Stimulated activated naive CD8-positive, alpha-beta T cell treated with anti-CD3 and anti-CD28 coated beads, Interleukin-15, Interleukin-2, amounts not matched to agents 100 ng/mL and 50 ng/mL, for 24 hours (primary cell): Measurements from ENCODE around the gene SLC9A7.

Experiments used
- H3K27ac Mint-ChIP-seq: one replicate; pipeline ENCODE4 v1.8.0; 2021; ENCODE audit warnings: mild to moderate bottlenecking, mixed read lengths
- H3K27me3 Mint-ChIP-seq: one replicate; pipeline ENCODE4 v1.8.0; 2021; ENCODE audit warnings: mixed read lengths
- H3K36me3 Mint-ChIP-seq: one replicate; pipeline ENCODE4 v1.8.0; 2021; ENCODE audit warnings: low read depth, mixed read lengths
- H3K4me1 Mint-ChIP-seq: one replicate; pipeline ENCODE4 v1.8.0; 2021; ENCODE audit warnings: low read depth, mixed read lengths
- H3K4me3 Mint-ChIP-seq: one replicate; pipeline ENCODE4 v1.8.0; 2021; ENCODE audit warnings: mild to moderate bottlenecking, mixed read lengths
- H3K9me3 Mint-ChIP-seq: one replicate; pipeline ENCODE4 v1.8.0; 2021; ENCODE audit warnings: mixed read lengths

Gene SLC9A7

GRCh38 chrX:46575991-46576392, 182.9 kb downstream of the SLC9A7 start:
- Mint-ChIP-seq H3K9me3 (no peaks in the 10 kb centered on the region), H3K27ac (no peak overlapping the region), H3K36me3 (no peaks in the 10 kb centered on the region), H3K27me3 (peaks cover 3% of the 10 kb centered on the region), H3K4me3 (peak overlapping the region; percentile 69), H3K4me1 (peaks cover 43% of the 10 kb centered on the region)

GRCh38 chrX:46575586-46575985, 183.3 kb downstream of the SLC9A7 start:
- Mint-ChIP-seq H3K27me3 (peaks cover 3% of the 10 kb centered on the region), H3K9me3 (no peaks in the 10 kb centered on the region), H3K4me1 (peaks cover 47% of the 10 kb centered on the region), H3K27ac (no peak overlapping the region), H3K36me3 (no peaks in the 10 kb centered on the region), H3K4me3 (peak overlapping the region; percentile 69)

GRCh38 chrX:46574774-46575381, 184.0 kb downstream of the SLC9A7 start:
- H3K36me3 Mint-ChIP-seq = no peaks in the 10 kb centered on the region
- H3K27me3 Mint-ChIP-seq = peaks cover 3% of the 10 kb centered on the region
- peaks cover 47% of the 10 kb centered on the region for H3K4me1 Mint-ChIP-seq
- H3K9me3 Mint-ChIP-seq = no peaks in the 10 kb centered on the region
- H3K4me3 Mint-ChIP-seq = peak overlapping the region; percentile 74
- no peak overlapping the region for H3K27ac Mint-ChIP-seq

GRCh38 chrX:46573892-46574773, 184.8 kb downstream of the SLC9A7 start:
- H3K36me3 Mint-ChIP-seq = no peaks in the 10 kb centered on the region
- peak overlapping the region; percentile 74 for H3K4me3 Mint-ChIP-seq
- H3K4me1 Mint-ChIP-seq = peaks cover 47% of the 10 kb centered on the region
- no peak overlapping the region for H3K27ac Mint-ChIP-seq
- no peaks in the 10 kb centered on the region for H3K9me3 Mint-ChIP-seq
- H3K27me3 Mint-ChIP-seq = peaks cover 3% of the 10 kb centered on the region

- no peaks in the 10 kb centered on the region for H3K9me3 Mint-ChIP-seq
- H3K27me3 Mint-ChIP-seq = peaks cover 3% of the 10 kb centered on the region
- H3K4me1 Mint-ChIP-seq = peaks cover 47% of the 10 kb centered on the region
- no peaks in the 10 kb centered on the region for H3K36me3 Mint-ChIP-seq
- H3K4me3 Mint-ChIP-seq = peak within 1 kb of the TSS; percentile 74
- H3K27ac Mint-ChIP-seq = peak within 1 kb of the TSS; percentile 85
These were observed 185.5 kb downstream of the SLC9A7 start, which contains the start of gene CHST7 for GRCh38 chrX:46573331-46573891. Gene CHST7, plus strand, starts transcription at chrX:46573765. Its CDS starts 167 bp downstream, at chrX:46573932.

- Mint-ChIP-seq H3K27ac (peak overlapping the region; percentile 85), H3K36me3 (no peaks in the 10 kb centered on the region)
These were observed 186.5 kb downstream of the SLC9A7 start for GRCh38 chrX:46572340-46572936.

GRCh38 chrX:46571423-46572339, 187.2 kb downstream of the SLC9A7 start:
- Mint-ChIP-seq H3K36me3 (no peaks in the 10 kb centered on the region), H3K27ac (peak overlapping the region; percentile 85), H3K9me3 (no peaks in the 10 kb centered on the region), H3K4me1 (peaks cover 35% of the 10 kb centered on the region), H3K27me3 (peaks cover 3% of the 10 kb centered on the region), H3K4me3 (peak overlapping the region; percentile 66)

More at GRCh38 chrX:46572340-46572936, 186.5 kb downstream of the SLC9A7 start:
- Mint-ChIP-seq H3K4me3 (peak overlapping the region; percentile 66), H3K4me1 (peaks cover 42% of the 10 kb centered on the region), H3K27me3 (peaks cover 3% of the 10 kb centered on the region), H3K9me3 (no peaks in the 10 kb centered on the region)

GRCh38 chrX:46569621-46570020, 189.3 kb downstream of the SLC9A7 start:
- H3K4me3 Mint-ChIP-seq = no peak overlapping the region
- no peaks in the 10 kb centered on the region for H3K9me3 Mint-ChIP-seq
- H3K27ac Mint-ChIP-seq = no peak overlapping the region
- H3K36me3 Mint-ChIP-seq = no peaks in the 10 kb centered on the region
- peaks cover 24% of the 10 kb centered on the region for H3K4me1 Mint-ChIP-seq
- H3K27me3 Mint-ChIP-seq = no peaks in the 10 kb centered on the region

GRCh38 chrX:46567388-46567787, 191.5 kb downstream of the SLC9A7 start:
- peaks cover 23% of the 10 kb centered on the region for H3K4me1 Mint-ChIP-seq
- H3K27ac Mint-ChIP-seq = no peak overlapping the region
- peaks cover 4% of the 10 kb centered on the region for H3K36me3 Mint-ChIP-seq
- H3K4me3 Mint-ChIP-seq = no peak overlapping the region
- no peaks in the 10 kb centered on the region for H3K9me3 Mint-ChIP-seq
- H3K27me3 Mint-ChIP-seq = no peaks in the 10 kb centered on the region

- no peak overlapping the region for H3K27ac Mint-ChIP-seq
- H3K4me3 Mint-ChIP-seq = no peak overlapping the region
- peaks cover 4% of the 10 kb centered on the region for H3K36me3 Mint-ChIP-seq
- H3K9me3 Mint-ChIP-seq = no peaks in the 10 kb centered on the region
- H3K27me3 Mint-ChIP-seq = no peaks in the 10 kb centered on the region
- peaks cover 16% of the 10 kb centered on the region for H3K4me1 Mint-ChIP-seq
These were observed 196.9 kb downstream of the SLC9A7 start for GRCh38 chrX:46561824-46562657.

- H3K4me3 Mint-ChIP-seq = no peak overlapping the region
- no peak overlapping the region for H3K27ac Mint-ChIP-seq
- H3K9me3 Mint-ChIP-seq = no peaks in the 10 kb centered on the region
- H3K27me3 Mint-ChIP-seq = no peaks in the 10 kb centered on the region
- H3K4me1 Mint-ChIP-seq = peaks cover 16% of the 10 kb centered on the region
- H3K36me3 Mint-ChIP-seq = peaks cover 4% of the 10 kb centered on the region
These were observed 199.9 kb downstream of the SLC9A7 start for GRCh38 chrX:46559062-46559461.

- no peak overlapping the region for H3K4me3 Mint-ChIP-seq
- H3K27ac Mint-ChIP-seq = no peak overlapping the region
- H3K27me3 Mint-ChIP-seq = no peaks in the 10 kb centered on the region
- peaks cover 5% of the 10 kb centered on the region for H3K36me3 Mint-ChIP-seq
- H3K4me1 Mint-ChIP-seq = no peaks in the 10 kb centered on the region
- H3K9me3 Mint-ChIP-seq = no peaks in the 10 kb centered on the region
These were observed 204.0 kb downstream of the SLC9A7 start for GRCh38 chrX:46554942-46555341.

GRCh38 chrX:46553935-46554334, 205.0 kb downstream of the SLC9A7 start:
- Mint-ChIP-seq H3K9me3 (no peaks in the 10 kb centered on the region), H3K4me1 (peaks cover 2% of the 10 kb centered on the region), H3K27me3 (no peaks in the 10 kb centered on the region), H3K4me3 (no peak overlapping the region), H3K27ac (no peak overlapping the region), H3K36me3 (peaks cover 7% of the 10 kb centered on the region)
